CD14-positive monocyte (primary cell): Measurements from ENCODE around the gene MIF4GD. TPM values are rescaled to one million over a fixed set of nuclear protein-coding genes. Genes with fewer than 3 reads are reported as not detected.

ENCODE experiments used
- DNase-seq, 3 donors: peaks; one replicate each; pipeline ENCODE4 v3.0.0-alpha.2; 2011 to 2022
- H2AFZ ChIP-seq: 2 replicates; pipeline ENCODE4 v1.6.0; 2012; ENCODE audit warnings: mild to moderate bottlenecking, low read depth, low read length, inconsistent platforms; ENCODE audit not compliant: insufficient read depth, poor library complexity, severe bottlenecking
- H3K27ac ChIP-seq, 2 donors: 1 replicate in 1 of 2; 2 replicates in 1 of 2; pipeline ENCODE4 v1.5.1; 2012 to 2013; ENCODE audit warnings: low read length in 2 of 2, control low read depth in 1 of 2, inconsistent platforms in 1 of 2, low read depth in 1 of 2, mild to moderate bottlenecking in 1 of 2
- H3K27me3 ChIP-seq, 2 donors: one replicate each; pipeline versions ENCODE4 v1.6.0 to v1.6.1; 2011 to 2013; ENCODE audit warnings: low read length in 2 of 2; ENCODE audit not compliant: control insufficient read depth in 2 of 2, insufficient read depth in 2 of 2
- H3K36me3 ChIP-seq, 2 donors: replicated peaks in 1 of 2; 1 replicate in 1 of 2; 2 replicates in 1 of 2; pipeline versions ENCODE4 v1.5.1 to v1.6.1; 2012 to 2013; ENCODE audit warnings: low read length in 2 of 2, control low read depth in 1 of 2, inconsistent platforms in 1 of 2, mild to moderate bottlenecking in 1 of 2; ENCODE audit not compliant: insufficient read depth in 2 of 2, control insufficient read depth in 1 of 2
- H3K4me1 ChIP-seq, 2 donors: 1 replicate in 1 of 2; 2 replicates in 1 of 2; pipeline versions ENCODE4 v1.5.1 to v1.6.1; 2012 to 2013; ENCODE audit warnings: low read length in 2 of 2, control low read depth in 1 of 2, inconsistent platforms in 1 of 2, mild to moderate bottlenecking in 1 of 2, moderate library complexity in 1 of 2; ENCODE audit not compliant: insufficient read depth in 2 of 2, control insufficient read depth in 1 of 2
- H3K4me2 ChIP-seq: replicated peaks from 2 replicates; pipeline ENCODE3; 2012; ENCODE audit warnings: low read length, moderate library complexity, mild to moderate bottlenecking; ENCODE audit not compliant: poor library complexity, severe bottlenecking; ENCODE audit errors: extremely low read depth
- H3K4me3 ChIP-seq, 3 experiments: fragments of 200-600 bp in 1 of 3; sonication (generic) in 1 of 3; replicated peaks in 1 of 3; 1 replicate in 2 of 3; 2 replicates in 1 of 3; pipeline ENCODE4 v1.5.1; 2011 to 2013; ENCODE audit warnings: low read length in 3 of 3, mild to moderate bottlenecking in 3 of 3, control low read depth in 2 of 3, low read depth in 2 of 3, inconsistent platforms in 1 of 3, moderate library complexity in 1 of 3
- H3K79me2 ChIP-seq: 2 replicates; pipeline ENCODE4 v1.6.0; 2012; ENCODE audit warnings: mild to moderate bottlenecking, control low read depth, inconsistent platforms, low read length, moderate library complexity; ENCODE audit not compliant: insufficient read depth
- H3K9ac ChIP-seq: 2 replicates; pipeline ENCODE4 v1.6.0; 2017; ENCODE audit warnings: low read length, mild to moderate bottlenecking; ENCODE audit not compliant: insufficient read depth, poor library complexity, severe bottlenecking
- H3K9me3 ChIP-seq, 2 donors: replicated peaks in 1 of 2; 1 replicate in 1 of 2; 2 replicates in 1 of 2; pipeline versions ENCODE4 v1.5.1 to v1.6.1; 2012 to 2013; ENCODE audit warnings: low read length in 2 of 2, control low read depth in 1 of 2; ENCODE audit not compliant: control insufficient read depth in 1 of 2, insufficient read depth in 1 of 2
- H4K20me1 ChIP-seq: 2 replicates; pipeline ENCODE4 v1.6.0; 2012; ENCODE audit warnings: mild to moderate bottlenecking, low read length, control low read depth, moderate library complexity; ENCODE audit not compliant: insufficient read depth
- H3K27ac Mint-ChIP-seq, 7 donors: one replicate each; pipeline ENCODE4 v1.8.0; 2020; ENCODE audit warnings: mild to moderate bottlenecking in 7 of 7, mixed read lengths in 7 of 7, moderate library complexity in 6 of 7, inconsistent platforms in 2 of 7
- H3K27me3 Mint-ChIP-seq, 3 donors: one replicate each; pipeline ENCODE4 v1.8.0; 2021 to 2022; ENCODE audit warnings: low read depth in 3 of 3, mild to moderate bottlenecking in 3 of 3, mixed read lengths in 3 of 3, moderate library complexity in 3 of 3, inconsistent platforms in 1 of 3
- H3K36me3 Mint-ChIP-seq, 2 donors: one replicate each; pipeline ENCODE4 v1.8.0; 2020; ENCODE audit warnings: mixed read lengths in 2 of 2, inconsistent platforms in 1 of 2, mild to moderate bottlenecking in 1 of 2
- H3K4me1 Mint-ChIP-seq: one replicate; pipeline ENCODE4 v1.8.0; 2020; ENCODE audit warnings: mild to moderate bottlenecking, mixed read lengths
- H3K4me3 Mint-ChIP-seq, 2 donors: one replicate each; pipeline ENCODE4 v1.8.0; 2020; ENCODE audit warnings: mild to moderate bottlenecking in 2 of 2, mixed read lengths in 2 of 2, moderate library complexity in 1 of 2
- H3K9me3 Mint-ChIP-seq, 7 donors: one replicate each; pipeline ENCODE4 v1.8.0; 2020 to 2022; ENCODE audit warnings: mixed read lengths in 7 of 7, mild to moderate bottlenecking in 6 of 7, moderate library complexity in 6 of 7, inconsistent platforms in 2 of 7
- WGBS: methylation state at CpG from one replicate; pipeline ENCODE4 v1.1.5; 2013; ENCODE audit warnings: missing lambda C conversion rate; ENCODE audit not compliant: insufficient coverage; 5-methylcytosine and 5-hydroxymethylcytosine counted together
- intact Hi-C, 2 donors: fragments of 100-400 bp; cut with micrococcal nuclease; formaldehyde crosslinking; loops; one replicate each; pipeline versions ENCODE4 v1.15.0 to v1.15.1; 2023
- polyA plus RNA-seq, 3 donors: library from polyadenylated mRNA; depleted of rRNA in 1 of 3; unstranded in 2 of 3; stranded (reverse) in 1 of 3; fragments of 300-500 nt in 2 of 3; fragments of >200 nt in 1 of 3; fragmentation: Illumina TruSeq in 2 of 3; gene quantifications; 1 replicate in 2 of 3; 2 replicates in 1 of 3; pipeline ENCODE4 v1.2.3, GENCODE V29; 2012 to 2021
- TF ChIP-seq, protein P1 (sequence below): fragments of 200-600 bp; IDR thresholded peaks from one replicate; pipeline ENCODE4 v1.8.0; 2022; ENCODE audit warnings: antibody characterized with exemption, mild to moderate bottlenecking

The MIF4GD gene
- polyA plus RNA-seq, 3 donors: 66.9 to 103 (median 80.6) TPM

DNA sequence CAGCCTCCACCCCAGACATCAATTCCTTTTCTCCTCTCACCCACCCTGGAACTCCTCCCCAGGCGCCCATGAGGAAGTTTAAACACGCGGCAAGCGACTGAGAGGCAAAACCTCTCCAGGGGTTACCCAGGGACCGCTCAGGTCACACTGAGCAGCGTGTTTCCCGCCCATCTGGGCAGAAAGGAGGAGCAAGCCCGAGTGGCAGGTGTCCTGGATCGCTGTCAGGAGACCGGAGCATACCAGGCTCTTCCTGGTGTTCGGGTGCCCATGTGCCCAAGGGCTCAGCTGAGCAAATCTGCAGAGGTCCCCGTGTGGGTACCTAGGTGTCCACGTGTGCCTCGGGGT lies 17.7 kb upstream of the MIF4GD start:
- no peaks in the 10 kb centered on the region for H3K27me3 ChIP-seq
- H3K9ac ChIP-seq: peak overlapping the region; percentile 97
- H3K79me2 ChIP-seq: peaks cover 61% of the 10 kb centered on the region
- H3K4me1 ChIP-seq: peaks cover 39 to 42% of the 10 kb centered on the region in 2 donors
- H3K4me3 Mint-ChIP-seq: peak overlapping the region; percentile 91 to 96
- WGBS: 0% methylated on average over 13 of the region's 14 CpGs
- H2AFZ ChIP-seq: peak overlapping the region; percentile 87
- H3K36me3 ChIP-seq: peaks cover 18 to 28% of the 10 kb centered on the region in 2 donors
- intact Hi-C loops: loop anchor here in 1 of 2 donors (2.0 to 5.0 kb wide), 2 partner anchors 104 to 124 kb away; no protein-coding TSS in a partner anchor
- H4K20me1 ChIP-seq: peaks cover 17% of the 10 kb centered on the region
- peaks cover 12 to 22% of the 10 kb centered on the region in 2 donors for H3K36me3 Mint-ChIP-seq
- no peaks in the 10 kb centered on the region for H3K9me3 Mint-ChIP-seq
- peaks cover 38% of the 10 kb centered on the region for H3K4me1 Mint-ChIP-seq
- H3K27ac ChIP-seq: peak overlapping the region; percentile 98 to 100
- DNase-seq: peak in 2 of 3 donors; percentile 46 to 48
- TF ChIP-seq, protein P1, sequence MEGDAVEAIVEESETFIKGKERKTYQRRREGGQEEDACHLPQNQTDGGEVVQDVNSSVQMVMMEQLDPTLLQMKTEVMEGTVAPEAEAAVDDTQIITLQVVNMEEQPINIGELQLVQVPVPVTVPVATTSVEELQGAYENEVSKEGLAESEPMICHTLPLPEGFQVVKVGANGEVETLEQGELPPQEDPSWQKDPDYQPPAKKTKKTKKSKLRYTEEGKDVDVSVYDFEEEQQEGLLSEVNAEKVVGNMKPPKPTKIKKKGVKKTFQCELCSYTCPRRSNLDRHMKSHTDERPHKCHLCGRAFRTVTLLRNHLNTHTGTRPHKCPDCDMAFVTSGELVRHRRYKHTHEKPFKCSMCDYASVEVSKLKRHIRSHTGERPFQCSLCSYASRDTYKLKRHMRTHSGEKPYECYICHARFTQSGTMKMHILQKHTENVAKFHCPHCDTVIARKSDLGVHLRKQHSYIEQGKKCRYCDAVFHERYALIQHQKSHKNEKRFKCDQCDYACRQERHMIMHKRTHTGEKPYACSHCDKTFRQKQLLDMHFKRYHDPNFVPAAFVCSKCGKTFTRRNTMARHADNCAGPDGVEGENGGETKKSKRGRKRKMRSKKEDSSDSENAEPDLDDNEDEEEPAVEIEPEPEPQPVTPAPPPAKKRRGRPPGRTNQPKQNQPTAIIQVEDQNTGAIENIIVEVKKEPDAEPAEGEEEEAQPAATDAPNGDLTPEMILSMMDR: no peak
- H3K4me3 ChIP-seq: peak overlapping the region; percentile 52 to 96 (median 92)
- H3K9me3 ChIP-seq: no peaks in the 10 kb centered on the region
- peak overlapping the region; percentile 100 for H3K27ac Mint-ChIP-seq
- H3K4me2 ChIP-seq: peak overlapping the region; percentile 100
- H3K27me3 Mint-ChIP-seq: no peaks in the 10 kb centered on the region

DNA sequence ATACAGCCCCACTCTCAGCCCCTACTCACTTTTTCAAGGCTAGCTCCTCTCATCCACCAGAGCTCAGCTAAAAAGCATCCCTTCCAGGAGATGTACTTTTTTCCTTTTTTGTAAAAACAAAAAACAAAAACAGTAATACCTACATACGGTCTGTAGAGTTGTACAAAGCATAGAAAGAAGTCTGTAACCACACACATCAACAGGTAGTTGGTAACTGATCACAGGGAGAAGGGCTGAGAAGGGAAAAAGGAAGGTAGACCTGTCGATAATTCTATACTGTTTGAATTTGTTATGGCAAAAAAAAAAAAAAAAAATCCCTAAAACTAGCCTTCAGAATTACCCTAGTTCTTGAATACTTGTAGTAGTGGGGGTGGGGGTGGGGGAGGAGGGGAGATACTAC lies 17.3 kb upstream of the MIF4GD start:
- H3K4me1 Mint-ChIP-seq: peaks cover 37% of the 10 kb centered on the region
- H2AFZ ChIP-seq: peak overlapping the region; percentile 87
- peak overlapping the region; percentile 97 for H3K9ac ChIP-seq

More for the DNA sequence above, 17.3 kb upstream of the MIF4GD start:
- TF ChIP-seq, protein P1: no peak
- H3K4me2 ChIP-seq: peak overlapping the region; percentile 100
- peak overlapping the region in 1 of 2 donors; percentile 100 for H3K27ac ChIP-seq
- no peaks in the 10 kb centered on the region for H3K9me3 ChIP-seq
- peak overlapping the region in 1 of 3 experiments; percentile 92 for H3K4me3 ChIP-seq
- H3K36me3 ChIP-seq: peaks cover 20 to 31% of the 10 kb centered on the region in 2 donors
- no peak for DNase-seq
- WGBS: no CpG with 5 or more reads among the region's 2 CpGs
- Mint-ChIP-seq H3K9me3 (no peaks in the 10 kb centered on the region), H3K36me3 (peaks cover 16 to 26% of the 10 kb centered on the region in 2 donors), H3K27ac (peak overlapping the region in 3 of 7 donors; percentile 38 to 100 (median 100)), H3K27me3 (no peaks in the 10 kb centered on the region), H3K4me3 (peak overlapping the region; percentile 40 to 91)
- no peaks in the 10 kb centered on the region for H3K27me3 ChIP-seq
- peaks cover 35 to 38% of the 10 kb centered on the region in 2 donors for H3K4me1 ChIP-seq
- H3K79me2 ChIP-seq: peaks cover 63% of the 10 kb centered on the region
- intact Hi-C loops: loop anchor here in 1 of 2 donors (2.0 to 5.0 kb wide), 2 partner anchors 104 to 124 kb away; no protein-coding TSS in a partner anchor
- peaks cover 17% of the 10 kb centered on the region for H4K20me1 ChIP-seq
